ENCODE results near the gene UNK.

UNK gene

GRCh38 chr17:75785016-75785890 lies 647 bp downstream of the UNK start:
- FAIRE-seq (peak; percentile 74), DNase-seq (ENCODE audit: insufficient read length) (no peak)
- peak; percentile 88 for TF ChIP-seq POLR2A (IDR thresholded peaks at IDR 0.05; ENCODE audit: low read depth, low read length)
- TF ChIP-seq POLR2AphosphoS5 (IDR thresholded peaks at IDR 0.05; ENCODE audit: low read depth, low read length): peak; percentile 82
- TF ChIP-seq TAF1 (IDR thresholded peaks at IDR 0.05; ENCODE audit: borderline replicate concordance, low read depth, low read length): peak; percentile 72; the same call in 1 of the 2 replicates

GRCh38 chr17:75791254-75791653 lies 6.6 kb downstream of the UNK start:
- DNase-seq (ENCODE audit: insufficient read length) (no peak), FAIRE-seq (no peak)
- TF ChIP-seq POLR2A (IDR thresholded peaks at IDR 0.05; ENCODE audit: low read depth, low read length): no peak

- no peak for TF ChIP-seq POLR2AphosphoS5 (IDR thresholded peaks at IDR 0.05; ENCODE audit: low read depth, low read length)
- TF ChIP-seq POLR2A (IDR thresholded peaks at IDR 0.05; ENCODE audit: low read depth, low read length): no peak
- no peak for TF ChIP-seq TAF1 (IDR thresholded peaks at IDR 0.05; ENCODE audit: borderline replicate concordance, low read depth, low read length)
- FAIRE-seq (no peak), DNase-seq (ENCODE audit: insufficient read length) (no peak)
These were observed 8.9 kb downstream of the UNK start for GRCh38 chr17:75793460-75793859.

GRCh38 chr17:75795820-75796607 lies 11.4 kb downstream of the UNK start:
- FAIRE-seq (no peak), DNase-seq (ENCODE audit: insufficient read length) (no peak)
- no peak for TF ChIP-seq POLR2AphosphoS5 (IDR thresholded peaks at IDR 0.05; ENCODE audit: low read depth, low read length)
- no peak for TF ChIP-seq POLR2A (IDR thresholded peaks at IDR 0.05; ENCODE audit: low read depth, low read length)
- no peak for TF ChIP-seq TAF1 (IDR thresholded peaks at IDR 0.05; ENCODE audit: borderline replicate concordance, low read depth, low read length)

- FAIRE-seq (no peak), DNase-seq (ENCODE audit: insufficient read length) (no peak)
- no peak for TF ChIP-seq POLR2A (IDR thresholded peaks at IDR 0.05; ENCODE audit: low read depth, low read length)
These were observed 14.8 kb downstream of the UNK start for GRCh38 chr17:75799402-75799801.

- TF ChIP-seq POLR2AphosphoS5 (IDR thresholded peaks at IDR 0.05; ENCODE audit: low read depth, low read length) (no peak), POLR2A (IDR thresholded peaks at IDR 0.05; ENCODE audit: low read depth, low read length) (no peak), TAF1 (IDR thresholded peaks at IDR 0.05; ENCODE audit: borderline replicate concordance, low read depth, low read length) (no peak)
- DNase-seq (ENCODE audit: insufficient read length) (no peak), FAIRE-seq (no peak)
These were observed 19.3 kb downstream of the UNK start for GRCh38 chr17:75803883-75804282.

GRCh38 chr17:75806822-75807500 lies 22.4 kb downstream of the UNK start:
- FAIRE-seq (no peak), DNase-seq (ENCODE audit: insufficient read length) (no peak)
- no peak for TF ChIP-seq POLR2AphosphoS5 (IDR thresholded peaks at IDR 0.05; ENCODE audit: low read depth, low read length)
- no peak for TF ChIP-seq POLR2A (IDR thresholded peaks at IDR 0.05; ENCODE audit: low read depth, low read length)
- TF ChIP-seq TAF1 (IDR thresholded peaks at IDR 0.05; ENCODE audit: borderline replicate concordance, low read depth, low read length): no peak

GRCh38 chr17:75807861-75808260 lies 23.3 kb downstream of the UNK start:
- no peak for TF ChIP-seq POLR2A (IDR thresholded peaks at IDR 0.05; ENCODE audit: low read depth, low read length)
- no peak for TF ChIP-seq POLR2AphosphoS5 (IDR thresholded peaks at IDR 0.05; ENCODE audit: low read depth, low read length)
- TF ChIP-seq TAF1 (IDR thresholded peaks at IDR 0.05; ENCODE audit: borderline replicate concordance, low read depth, low read length): no peak
- DNase-seq (ENCODE audit: insufficient read length) (no peak), FAIRE-seq (no peak)

GRCh38 chr17:75808549-75808904 lies 23.9 kb downstream of the UNK start:
- FAIRE-seq (no peak), DNase-seq (ENCODE audit: insufficient read length) (no peak)
- no peak for TF ChIP-seq TAF1 (IDR thresholded peaks at IDR 0.05; ENCODE audit: borderline replicate concordance, low read depth, low read length)
- no peak for TF ChIP-seq POLR2AphosphoS5 (IDR thresholded peaks at IDR 0.05; ENCODE audit: low read depth, low read length)
- TF ChIP-seq POLR2A (IDR thresholded peaks at IDR 0.05; ENCODE audit: low read depth, low read length): no peak

GRCh38 chr17:75808905-75809621 lies 24.5 kb downstream of the UNK start:
- FAIRE-seq (peak; percentile 58), DNase-seq (ENCODE audit: insufficient read length) (no peak)
- TF ChIP-seq TAF1 (IDR thresholded peaks at IDR 0.05; ENCODE audit: borderline replicate concordance, low read depth, low read length) (no peak), POLR2A (IDR thresholded peaks at IDR 0.05; ENCODE audit: low read depth, low read length) (no peak)

GRCh38 chr17:75809631-75810111 lies 25.1 kb downstream of the UNK start:
- no peak for FAIRE-seq
- TF ChIP-seq POLR2AphosphoS5 (IDR thresholded peaks at IDR 0.05; ENCODE audit: low read depth, low read length) (no peak), POLR2A (IDR thresholded peaks at IDR 0.05; ENCODE audit: low read depth, low read length) (no peak), TAF1 (IDR thresholded peaks at IDR 0.05; ENCODE audit: borderline replicate concordance, low read depth, low read length) (no peak)
- no peak for DNase-seq (ENCODE audit: insufficient read length)

Measured in GM12892 (cell line).